Liver (tissue), 9 donors: Measurements from ENCODE around the gene PIEZO2. TPM values are rescaled to one million over a fixed set of nuclear protein-coding genes. Genes with fewer than 3 reads are reported as not detected.

Experiments
- DNase-seq: peaks from one replicate; pipeline ENCODE4 v3.0.0-alpha.2; 2017; ENCODE audit warnings: low spot score
- H3K27ac ChIP-seq, 2 donors: one replicate each; pipeline ENCODE4 v1.7.0; 2013; ENCODE audit warnings: inconsistent platforms in 2 of 2, low read length in 2 of 2, control low read depth in 1 of 2, low read depth in 1 of 2, mild to moderate bottlenecking in 1 of 2
- H3K27me3 ChIP-seq, 4 donors: one replicate each; pipeline versions ENCODE4 v1.6.1 to v1.7.0; 2013; ENCODE audit warnings: low read length in 3 of 4, inconsistent platforms in 1 of 4, mild to moderate bottlenecking in 1 of 4, moderate library complexity in 1 of 4; ENCODE audit not compliant: control insufficient read depth in 4 of 4, insufficient read depth in 4 of 4
- H3K36me3 ChIP-seq, 4 donors: one replicate each; pipeline versions ENCODE4 v1.6.1 to v1.7.0; 2013; ENCODE audit warnings: low read length in 3 of 4, mild to moderate bottlenecking in 3 of 4, low read depth in 1 of 4, moderate library complexity in 1 of 4; ENCODE audit not compliant: control insufficient read depth in 4 of 4, insufficient read depth in 3 of 4
- H3K4me1 ChIP-seq, 4 donors: one replicate each; pipeline versions ENCODE4 v1.6.1 to v1.7.0; 2013; ENCODE audit warnings: low read length in 3 of 4, mild to moderate bottlenecking in 3 of 4, moderate library complexity in 1 of 4; ENCODE audit not compliant: control insufficient read depth in 4 of 4, insufficient read depth in 4 of 4
- H3K4me3 ChIP-seq, 3 donors: one replicate each; pipeline versions ENCODE4 v1.6.1 to v1.7.0; 2013; ENCODE audit warnings: low read length in 3 of 3, control low read depth in 1 of 3, low read depth in 1 of 3, mild to moderate bottlenecking in 1 of 3
- H3K9ac ChIP-seq, 2 donors: one replicate each; pipeline ENCODE4 v1.7.0; 2013; ENCODE audit warnings: low read length in 2 of 2, mild to moderate bottlenecking in 2 of 2, moderate library complexity in 2 of 2, control low read depth in 1 of 2, low read depth in 1 of 2
- H3K9me3 ChIP-seq, 4 donors: one replicate each; pipeline versions ENCODE4 v1.6.1 to v1.7.0; 2013; ENCODE audit warnings: low read length in 3 of 4; ENCODE audit not compliant: control insufficient read depth in 4 of 4
- ATF3 ChIP-seq: IDR thresholded peaks from 2 replicates; pipeline ENCODE4 v1.6.1; 2016; ENCODE audit warnings: antibody characterized with exemption
- CTCF ChIP-seq: fragments of 150-350 bp; IDR thresholded peaks from 2 replicates; pipeline ENCODE4 v1.5.1; 2017; ENCODE audit warnings: improper control_type of control experiment, low read depth, low read length; ENCODE audit not compliant: missing input control
- EGR1 ChIP-seq, 2 donors: IDR thresholded peaks; 2 replicates each; pipeline ENCODE4 v1.6.1; 2016 to 2018; ENCODE audit warnings: antibody characterized with exemption in 2 of 2, low read depth in 2 of 2
- FOXA1 ChIP-seq: IDR thresholded peaks from 2 replicates; pipeline ENCODE4 v1.6.1; 2016; ENCODE audit warnings: antibody characterized with exemption
- GABPA ChIP-seq, 2 donors: IDR thresholded peaks in 1 of 2; conservative IDR thresholded peaks in 1 of 2; 2 replicates each; pipeline ENCODE4 v1.6.1; 2016; ENCODE audit warnings: antibody characterized with exemption in 2 of 2, mild to moderate bottlenecking in 1 of 2, moderate library complexity in 1 of 2
- HNF4A ChIP-seq, 2 donors: conservative IDR thresholded peaks; 2 replicates each; pipeline ENCODE4 v1.6.1; 2016; ENCODE audit warnings: antibody characterized with exemption in 2 of 2, mild to moderate bottlenecking in 2 of 2
- HNF4G ChIP-seq: IDR thresholded peaks from 2 replicates; pipeline ENCODE4 v1.6.1; 2016; ENCODE audit warnings: antibody characterized with exemption
- JUND ChIP-seq, 2 donors: IDR thresholded peaks; 2 replicates each; pipeline ENCODE4 v1.6.1; 2016; ENCODE audit warnings: antibody characterized with exemption in 2 of 2
- MAX ChIP-seq: IDR thresholded peaks from 2 replicates; pipeline ENCODE4 v1.6.1; 2016; ENCODE audit warnings: antibody characterized with exemption
- NR2F2 ChIP-seq: IDR thresholded peaks from 2 replicates; pipeline ENCODE4 v1.6.1; 2016; ENCODE audit warnings: antibody characterized with exemption
- RAD21 ChIP-seq, 2 donors: IDR thresholded peaks; 2 replicates each; pipeline ENCODE4 v1.6.1; 2016; ENCODE audit warnings: antibody characterized with exemption in 2 of 2, mild to moderate bottlenecking in 2 of 2
- REST ChIP-seq: IDR thresholded peaks from 2 replicates; pipeline ENCODE4 v1.6.1; 2016; ENCODE audit warnings: antibody characterized with exemption, mild to moderate bottlenecking
- RXRA ChIP-seq, 2 donors: IDR thresholded peaks; 2 replicates each; pipeline ENCODE4 v1.6.1; 2017 to 2018; ENCODE audit warnings: antibody characterized with exemption in 2 of 2, mild to moderate bottlenecking in 1 of 2
- SP1 ChIP-seq: IDR thresholded peaks from 2 replicates; pipeline ENCODE4 v1.6.1; 2018; ENCODE audit warnings: antibody characterized with exemption, mild to moderate bottlenecking
- TAF1 ChIP-seq: conservative IDR thresholded peaks from 2 replicates; pipeline ENCODE4 v1.6.1; 2016; ENCODE audit warnings: antibody characterized with exemption, mild to moderate bottlenecking
- YY1 ChIP-seq: IDR thresholded peaks from 2 replicates; pipeline ENCODE4 v1.6.1; 2016; ENCODE audit warnings: antibody characterized with exemption, mild to moderate bottlenecking
- ZBTB33 ChIP-seq: IDR thresholded peaks from 2 replicates; pipeline ENCODE4 v1.6.1; 2016; ENCODE audit warnings: antibody characterized with exemption
- WGBS: extraction: QIAGEN DNeasy Blood & Tissue Kit; methylation state at CpG from one replicate; pipeline ENCODE4 v1.1.7; 2013; 5-methylcytosine and 5-hydroxymethylcytosine counted together
- polyA plus RNA-seq, 2 donors: library from polyadenylated mRNA; stranded (reverse) in 1 of 2; unstranded in 1 of 2; fragments of 200-250 nt in 1 of 2; fragments of >200 nt in 1 of 2; fragmentation: Nextera tagmentation in 1 of 2; extraction: Ambion mirVana in 1 of 2; gene quantifications; one replicate each; pipeline versions ENCODE4 v1.2.1 to v1.2.3, GENCODE V29; 2013 to 2015
- total RNA-seq, 2 donors: library from RNA; depleted of rRNA; stranded (reverse); fragments of >200 nt; gene quantifications; one replicate each; pipeline ENCODE4 v1.2.3, GENCODE V29; 2014
- donor health status: healthy.
- donor health status: healthy.
- donor health status: healthy.
- donor health status: healthy.
- donor health status: healthy.

PIEZO2 gene
- total and polyA plus RNA-seq, 4 donors = 1.1 to 12.3 (median 4.8) TPM

GRCh38 chr18:11179959-11180519 is 30.7 kb upstream of the PIEZO2 start:
- Histone ChIP-seq H3K27me3 (no peaks in the 10 kb centered on the region), H3K27ac (no peak overlapping the region), H3K4me3 (no peak overlapping the region), H3K9me3 (no peaks in the 10 kb centered on the region), H3K9ac (no peak overlapping the region), H3K4me1 (no peaks in the 10 kb centered on the region), H3K36me3 (no peaks in the 10 kb centered on the region)
- TF ChIP-seq ATF3 = no peak
- TF ChIP-seq SP1 = no peak
- TF ChIP-seq RXRA (IDR thresholded peaks at IDR 0.05) = no peak
- no peak for TF ChIP-seq HNF4G
- no peak for TF ChIP-seq ZBTB33
- TF ChIP-seq HNF4A (conservative IDR thresholded peaks at IDR 0.05) = no peak
- no peak for DNase-seq
- WGBS = 88% methylated on average over 6 of the region's 6 CpGs

GRCh38 chr18:11178951-11179549 is 29.7 kb upstream of the PIEZO2 start:
- Histone ChIP-seq H3K36me3 (no peaks in the 10 kb centered on the region), H3K4me3 (no peak overlapping the region), H3K4me1 (no peaks in the 10 kb centered on the region), H3K9ac (no peak overlapping the region), H3K9me3 (no peaks in the 10 kb centered on the region), H3K27ac (no peak overlapping the region), H3K27me3 (no peaks in the 10 kb centered on the region)
- DNase-seq = no peak
- WGBS = 79% methylated on average over 14 of the region's 14 CpGs
- TF ChIP-seq FOXA1 (no peak), MAX (no peak), EGR1 (IDR thresholded peaks at IDR 0.05; ENCODE audit: low read depth in 2 of 2) (no peak), ATF3 (no peak), JUND (IDR thresholded peaks at IDR 0.05) (no peak), RXRA (IDR thresholded peaks at IDR 0.05) (no peak), REST (no peak), GABPA (IDR thresholded peaks at IDR 0.05 in 1 of 2, conservative IDR thresholded peaks at IDR 0.05 in 1 of 2) (no peak), ZBTB33 (no peak), HNF4A (conservative IDR thresholded peaks at IDR 0.05) (no peak), HNF4G (no peak), NR2F2 (no peak), CTCF (no peak), YY1 (no peak), RAD21 (IDR thresholded peaks at IDR 0.05) (no peak), TAF1 (no peak)
